LNCAP (cell line): Measurements from ENCODE around the gene NCOA3.

Source experiments
- CTCF ChIP-seq: fragments of 450-650 bp; IDR thresholded peaks from 2 replicates; pipeline ENCODE4 v1.5.1; 2017; ENCODE audit warnings: mild to moderate bottlenecking

Gene NCOA3

GRCh38 chr20:47680804-47681529 lies 179.3 kb downstream of the NCOA3 start:
- no peak for TF ChIP-seq CTCF

DNA sequence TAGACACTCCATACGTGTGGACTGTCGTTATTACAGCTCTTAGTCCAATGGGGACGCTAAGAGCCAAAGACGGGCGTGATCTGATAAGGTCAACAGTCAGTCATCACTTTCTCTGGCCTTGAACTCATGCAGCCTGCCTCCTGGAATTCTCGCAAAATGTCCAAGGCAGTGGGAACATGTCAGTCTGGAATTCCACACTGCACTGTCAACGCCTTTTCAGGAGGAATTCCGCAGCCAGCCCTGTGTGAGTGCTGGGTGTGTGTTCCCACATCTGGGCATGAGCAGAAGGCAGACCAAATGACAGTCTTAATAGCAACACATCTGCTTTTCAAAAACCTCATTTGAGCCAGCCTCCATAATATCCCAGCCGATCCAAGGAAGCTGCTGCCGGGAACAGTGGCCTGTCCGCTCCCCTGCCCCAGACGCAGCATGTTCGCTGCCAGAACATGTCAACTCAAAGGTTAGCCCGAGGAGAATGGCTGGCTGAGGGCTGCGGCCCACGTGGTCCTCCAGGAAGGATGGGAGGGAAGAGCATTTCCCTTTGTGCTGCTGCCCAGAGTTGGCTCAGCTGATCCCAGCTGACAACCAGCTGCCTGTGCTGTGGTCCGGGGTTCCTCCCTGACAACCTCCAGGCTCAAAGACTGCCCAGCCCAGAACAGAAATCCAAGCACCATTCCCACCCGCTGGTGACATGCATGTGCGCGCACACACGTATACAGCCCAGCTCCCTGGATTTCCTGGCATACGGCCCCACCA lies 180.5 kb downstream of the NCOA3 start:
- no peak for TF ChIP-seq CTCF

DNA sequence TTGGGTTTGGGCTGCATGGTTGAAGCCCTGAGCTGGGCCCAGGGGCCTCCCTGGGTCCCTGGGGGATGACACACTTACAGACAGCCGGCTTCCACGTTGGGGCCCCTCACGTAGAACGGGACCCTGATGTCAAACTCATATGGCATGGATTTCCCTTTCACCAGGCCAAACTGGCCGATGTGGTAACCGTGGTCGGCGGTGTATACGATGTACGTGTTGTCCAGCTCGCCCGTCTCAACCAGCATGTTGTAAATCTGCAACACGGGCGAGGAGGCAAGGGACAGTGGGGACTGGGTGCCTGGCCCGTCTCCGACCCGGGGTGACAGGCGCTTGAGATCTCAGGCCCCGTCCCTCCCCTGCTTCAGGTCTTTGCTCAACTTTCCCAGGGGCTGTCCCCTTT lies 181.2 kb downstream of the NCOA3 start:
- no peak for TF ChIP-seq CTCF

DNA sequence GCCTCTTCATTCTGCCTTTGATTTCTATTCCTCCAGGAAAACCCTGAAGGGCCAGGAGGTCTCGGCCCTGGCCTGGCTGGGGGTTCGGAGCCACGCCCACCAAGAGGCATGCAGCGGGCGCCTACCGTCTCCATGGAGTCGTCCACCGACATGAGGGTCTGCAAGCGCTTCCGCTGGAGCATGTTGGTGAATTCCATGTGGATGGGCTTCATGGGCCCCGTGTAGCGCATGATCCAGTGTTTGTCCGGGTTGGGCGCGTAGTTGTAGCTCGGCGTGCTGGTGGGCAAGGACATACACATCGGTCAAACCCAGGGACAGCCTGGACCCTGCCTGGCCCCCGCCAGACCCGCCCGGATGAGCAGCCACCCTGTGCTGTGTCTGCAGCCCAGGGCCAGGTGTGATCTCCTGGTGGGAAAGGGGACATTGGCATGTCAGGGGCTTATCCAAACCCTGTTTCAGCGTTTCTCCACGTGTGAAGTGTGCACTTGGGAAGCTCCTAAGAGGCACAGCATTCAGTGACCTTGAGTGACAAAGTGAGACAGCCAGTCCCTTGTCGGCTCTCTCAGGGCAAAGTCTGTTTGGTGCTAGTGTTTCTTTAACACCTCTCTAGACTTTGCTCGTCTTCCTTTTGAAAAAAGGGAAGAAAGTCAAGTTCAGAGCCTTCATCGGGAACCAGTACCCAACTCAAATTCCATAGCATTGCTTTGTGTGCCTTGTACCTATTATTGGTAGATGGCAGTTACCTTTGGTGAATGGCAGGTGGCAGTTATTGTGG lies 182.8 kb downstream of the NCOA3 start:
- TF ChIP-seq CTCF = no peak

GRCh38 chr20:47686545-47686944 lies 184.9 kb downstream of the NCOA3 start:
- TF ChIP-seq CTCF = no peak

GRCh38 chr20:47687095-47687987 lies 185.7 kb downstream of the NCOA3 start:
- no peak for TF ChIP-seq CTCF
